ES-I3 (cell line): ENCODE measurements around the gene ESYT1.
A peak's percentile ranks its signal among the peaks of the same experiment; 100 is the strongest.

Source experiments
- H3K36me3 ChIP-seq: 2 replicates; pipeline ENCODE4 v1.6.1; 2013; ENCODE audit warnings: mild to moderate bottlenecking, low read length, control low read depth, moderate library complexity; ENCODE audit not compliant: insufficient read depth
- H3K4me1 ChIP-seq: 2 replicates; pipeline ENCODE4 v1.6.1; 2013; ENCODE audit warnings: mild to moderate bottlenecking, control low read depth, low read length; ENCODE audit not compliant: insufficient read depth
- H3K9ac ChIP-seq: 2 replicates; pipeline ENCODE4 v1.6.1; 2013; ENCODE audit warnings: low read depth, mild to moderate bottlenecking, low read length, moderate library complexity
- H3K9me3 ChIP-seq: 2 replicates; pipeline ENCODE4 v1.6.1; 2013; ENCODE audit warnings: mild to moderate bottlenecking, low read length, moderate library complexity; ENCODE audit not compliant: control insufficient read depth, insufficient read depth

ESYT1 gene

GRCh38 chr12:56127888-56128669, at the start of gene ESYT1:
Gene ESYT1, plus strand, starts transcription at chr12:56128267. Its CDS starts 53 bp downstream, at chr12:56128320.
- Histone ChIP-seq H3K4me1 (peaks cover 9% of the 10 kb centered on the region), H3K36me3 (peaks cover 16% of the 10 kb centered on the region), H3K9ac (peak within 1 kb of the TSS; percentile 76), H3K9me3 (no peaks in the 10 kb centered on the region)

- Histone ChIP-seq H3K36me3 (no peaks in the 10 kb centered on the region), H3K9me3 (no peaks in the 10 kb centered on the region), H3K9ac (peak overlapping the region; percentile 86; the same call in 1 of the 2 replicates), H3K4me1 (peaks cover 23% of the 10 kb centered on the region)
Observed at GRCh38 chr12:56078427-56078826, 49.6 kb upstream of the ESYT1 start.

GRCh38 chr12:56078931-56079722, 48.9 kb upstream of the ESYT1 start:
- H3K4me1 ChIP-seq = peaks cover 23% of the 10 kb centered on the region
- H3K36me3 ChIP-seq = no peaks in the 10 kb centered on the region
- no peaks in the 10 kb centered on the region for H3K9me3 ChIP-seq
- H3K9ac ChIP-seq = peak overlapping the region; percentile 86

GRCh38 chr12:56079723-56080555, 48.1 kb upstream of the ESYT1 start, which contains the start of gene ERBB3:
Gene ERBB3, plus strand, starts transcription at chr12:56080165. Its CDS starts 136 bp downstream, at chr12:56080301.
- Histone ChIP-seq H3K36me3 (no peaks in the 10 kb centered on the region), H3K4me1 (peaks cover 23% of the 10 kb centered on the region), H3K9me3 (no peaks in the 10 kb centered on the region), H3K9ac (peak within 1 kb of the TSS; percentile 86)

GRCh38 chr12:56080556-56081138, 47.4 kb upstream of the ESYT1 start:
- Histone ChIP-seq H3K36me3 (no peaks in the 10 kb centered on the region), H3K9me3 (no peaks in the 10 kb centered on the region), H3K9ac (peak overlapping the region; percentile 86), H3K4me1 (peaks cover 23% of the 10 kb centered on the region)

GRCh38 chr12:56081393-56082347, 46.4 kb upstream of the ESYT1 start:
- Histone ChIP-seq H3K9me3 (no peaks in the 10 kb centered on the region), H3K36me3 (no peaks in the 10 kb centered on the region; the same call in 1 of the 2 replicates), H3K9ac (peak overlapping the region; percentile 86), H3K4me1 (peaks cover 32% of the 10 kb centered on the region)

GRCh38 chr12:56082382-56082781, 45.7 kb upstream of the ESYT1 start:
- H3K9me3 ChIP-seq = no peaks in the 10 kb centered on the region
- no peaks in the 10 kb centered on the region; the same call in 1 of the 2 replicates for H3K36me3 ChIP-seq
- peaks cover 32% of the 10 kb centered on the region for H3K4me1 ChIP-seq
- no peak overlapping the region for H3K9ac ChIP-seq

- Histone ChIP-seq H3K9ac (no peak overlapping the region), H3K9me3 (no peaks in the 10 kb centered on the region), H3K4me1 (peaks cover 32% of the 10 kb centered on the region), H3K36me3 (no peaks in the 10 kb centered on the region; the same call in 1 of the 2 replicates)
Observed at GRCh38 chr12:56082967-56083366, 45.1 kb upstream of the ESYT1 start.

- Histone ChIP-seq H3K9ac (no peak overlapping the region), H3K9me3 (no peaks in the 10 kb centered on the region), H3K4me1 (peaks cover 29% of the 10 kb centered on the region), H3K36me3 (no peaks in the 10 kb centered on the region; the same call in 1 of the 2 replicates)
Observed at GRCh38 chr12:56084958-56085543, 43.0 kb upstream of the ESYT1 start.

GRCh38 chr12:56086096-56086495, 42.0 kb upstream of the ESYT1 start:
- no peak overlapping the region for H3K9ac ChIP-seq
- no peaks in the 10 kb centered on the region for H3K9me3 ChIP-seq
- H3K36me3 ChIP-seq = no peaks in the 10 kb centered on the region; the same call in 1 of the 2 replicates
- H3K4me1 ChIP-seq = peaks cover 28% of the 10 kb centered on the region

- no peaks in the 10 kb centered on the region; the same call in 1 of the 2 replicates for H3K36me3 ChIP-seq
- H3K9ac ChIP-seq = no peak overlapping the region
- peaks cover 22% of the 10 kb centered on the region for H3K4me1 ChIP-seq
- no peaks in the 10 kb centered on the region for H3K9me3 ChIP-seq
Observed at GRCh38 chr12:56086608-56087007, 41.5 kb upstream of the ESYT1 start.

- Histone ChIP-seq H3K9me3 (no peaks in the 10 kb centered on the region), H3K36me3 (no peaks in the 10 kb centered on the region; the same call in 1 of the 2 replicates), H3K4me1 (peaks cover 16% of the 10 kb centered on the region), H3K9ac (no peak overlapping the region)
Observed at GRCh38 chr12:56087220-56087619, 40.8 kb upstream of the ESYT1 start.
